Thyroid gland (tissue), 4 donors: ENCODE results near the gene PGS1.

Experiments used
- POLR2A ChIP-seq, 2 donors: fragments of 450-650 bp; IDR thresholded peaks; one replicate each; pipeline ENCODE4 v1.6.1; 2017; ENCODE audit warnings: antibody characterized with exemption in 2 of 2, mild to moderate bottlenecking in 2 of 2, moderate library complexity in 1 of 2
- TF ChIP-seq, protein P1 (sequence below), 6 experiments: fragments of 200-600 bp in 3 of 6; fragments of 450-650 bp in 3 of 6; sonication (generic) in 3 of 6; IDR thresholded peaks; one replicate each; pipeline ENCODE4 v1.5.1; 2016 to 2019; ENCODE audit warnings: antibody characterized with exemption in 6 of 6, mild to moderate bottlenecking in 2 of 6, inconsistent platforms in 1 of 6, moderate library complexity in 1 of 6

DNA sequence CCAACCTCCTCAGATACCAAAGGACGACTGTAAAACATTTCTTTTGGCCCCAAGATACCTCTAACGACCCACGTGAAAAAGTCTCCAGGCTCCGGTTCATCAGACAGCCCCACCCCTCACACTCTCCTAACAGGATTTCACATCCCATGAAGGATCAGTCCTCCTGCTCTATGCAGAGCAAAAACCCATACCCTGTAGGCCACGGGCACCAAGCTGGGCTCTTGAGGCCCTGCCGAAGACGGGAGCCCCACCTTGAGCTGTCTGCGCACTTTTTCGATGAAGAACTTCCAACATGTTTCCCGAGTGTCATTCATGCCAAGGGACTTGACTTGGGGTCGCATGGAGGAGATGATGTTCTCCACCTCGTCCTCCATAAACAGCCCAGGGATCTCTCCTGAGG is 89.9 kb downstream of the PGS1 start:
- TF ChIP-seq, protein P1, sequence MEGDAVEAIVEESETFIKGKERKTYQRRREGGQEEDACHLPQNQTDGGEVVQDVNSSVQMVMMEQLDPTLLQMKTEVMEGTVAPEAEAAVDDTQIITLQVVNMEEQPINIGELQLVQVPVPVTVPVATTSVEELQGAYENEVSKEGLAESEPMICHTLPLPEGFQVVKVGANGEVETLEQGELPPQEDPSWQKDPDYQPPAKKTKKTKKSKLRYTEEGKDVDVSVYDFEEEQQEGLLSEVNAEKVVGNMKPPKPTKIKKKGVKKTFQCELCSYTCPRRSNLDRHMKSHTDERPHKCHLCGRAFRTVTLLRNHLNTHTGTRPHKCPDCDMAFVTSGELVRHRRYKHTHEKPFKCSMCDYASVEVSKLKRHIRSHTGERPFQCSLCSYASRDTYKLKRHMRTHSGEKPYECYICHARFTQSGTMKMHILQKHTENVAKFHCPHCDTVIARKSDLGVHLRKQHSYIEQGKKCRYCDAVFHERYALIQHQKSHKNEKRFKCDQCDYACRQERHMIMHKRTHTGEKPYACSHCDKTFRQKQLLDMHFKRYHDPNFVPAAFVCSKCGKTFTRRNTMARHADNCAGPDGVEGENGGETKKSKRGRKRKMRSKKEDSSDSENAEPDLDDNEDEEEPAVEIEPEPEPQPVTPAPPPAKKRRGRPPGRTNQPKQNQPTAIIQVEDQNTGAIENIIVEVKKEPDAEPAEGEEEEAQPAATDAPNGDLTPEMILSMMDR (IDR thresholded peaks at IDR 0.05), result no peak
- no peak for TF ChIP-seq POLR2A (IDR thresholded peaks at IDR 0.05)
